Measurements from ENCODE around the gene DCTN3. TPM values are rescaled to one million over a fixed set of nuclear protein-coding genes. Genes with fewer than 3 reads are reported as not detected.

The DCTN3 gene
- total RNA-seq, 1 donor from 2014 or later, result 72.2 TPM

GRCh38 chr9:34589636-34590380 lies 30.5 kb downstream of the DCTN3 start, which contains the start of gene CNTFR:
Gene CNTFR, minus strand, starts transcription at chr9:34589724. Its CDS starts 20,743 bp downstream, at chr9:34568981.
- peaks cover 88% of the 10 kb centered on the region for H3K27me3 ChIP-seq (ENCODE audit: low read depth)
- intact Hi-C loops (cut with DNase I), result no loop called here
- no peaks in the 10 kb centered on the region for H3K9me3 ChIP-seq
- H3K27ac ChIP-seq, result no peak within 1 kb of the TSS
- H3K36me3 ChIP-seq, result no peaks in the 10 kb centered on the region
- peak in 1 of 2 donors; percentile 8 for ATAC-seq
- H3K4me1 ChIP-seq, result peaks cover 38% of the 10 kb centered on the region
- no peak for TF ChIP-seq CTCF (IDR thresholded peaks at IDR 0.05)
- peak within 1 kb of the TSS; percentile 50 for H3K4me3 ChIP-seq
- peak; percentile 46 for DNase-seq

GRCh38 chr9:34588671-34589635 lies 31.3 kb downstream of the DCTN3 start:
- no peaks in the 10 kb centered on the region for H3K36me3 ChIP-seq
- ATAC-seq (no peak), DNase-seq (peak; percentile 47)
- H3K9me3 ChIP-seq, result no peaks in the 10 kb centered on the region
- H3K4me3 ChIP-seq, result peak overlapping the region; percentile 50
- H3K27me3 ChIP-seq (ENCODE audit: low read depth), result peaks cover 88% of the 10 kb centered on the region
- no peak for TF ChIP-seq CTCF (IDR thresholded peaks at IDR 0.05)
- peaks cover 38% of the 10 kb centered on the region for H3K4me1 ChIP-seq
- intact Hi-C loops (cut with DNase I), result no loop called here
- H3K27ac ChIP-seq, result no peak overlapping the region

GRCh38 chr9:34587271-34587670 lies 33.0 kb downstream of the DCTN3 start:
- H3K4me1 ChIP-seq, result peaks cover 30% of the 10 kb centered on the region
- TF ChIP-seq CTCF (IDR thresholded peaks at IDR 0.05), result no peak
- no peak overlapping the region for H3K4me3 ChIP-seq
- no peak overlapping the region for H3K27ac ChIP-seq
- intact Hi-C loops (cut with DNase I), result no loop called here
- no peak for DNase-seq
- no peak for ATAC-seq
- no peaks in the 10 kb centered on the region for H3K9me3 ChIP-seq
- no peaks in the 10 kb centered on the region for H3K36me3 ChIP-seq
- H3K27me3 ChIP-seq (ENCODE audit: low read depth), result peaks cover 82% of the 10 kb centered on the region

GRCh38 chr9:34585946-34586669 lies 34.2 kb downstream of the DCTN3 start:
- Histone ChIP-seq H3K4me1 (peaks cover 19% of the 10 kb centered on the region), H3K27ac (no peak overlapping the region), H3K4me3 (no peak overlapping the region), H3K9me3 (no peaks in the 10 kb centered on the region), H3K27me3 (ENCODE audit: low read depth) (peaks cover 80% of the 10 kb centered on the region), H3K36me3 (no peaks in the 10 kb centered on the region)
- TF ChIP-seq CTCF (IDR thresholded peaks at IDR 0.05), result no peak
- DNase-seq (no peak), ATAC-seq (no peak)
- intact Hi-C loops (cut with DNase I), result no loop called here

- H3K4me1 ChIP-seq, result peaks cover 8% of the 10 kb centered on the region
- intact Hi-C loops (cut with DNase I), result no loop called here
- H3K27me3 ChIP-seq (ENCODE audit: low read depth), result peaks cover 77% of the 10 kb centered on the region
- TF ChIP-seq CTCF (IDR thresholded peaks at IDR 0.05), result no peak
- ATAC-seq (no peak), DNase-seq (no peak)
- H3K36me3 ChIP-seq, result no peaks in the 10 kb centered on the region
- H3K4me3 ChIP-seq, result no peak overlapping the region
- H3K9me3 ChIP-seq, result no peaks in the 10 kb centered on the region
- no peak overlapping the region for H3K27ac ChIP-seq
These were observed 35.3 kb downstream of the DCTN3 start for GRCh38 chr9:34584970-34585369.

Measured in lower lobe of right lung (tissue), 2 donors.